GM23338 (cell line): Measurements from ENCODE around the gene MED13L. TPM values are rescaled to one million over a fixed set of nuclear protein-coding genes. Genes with fewer than 3 reads are reported as not detected.

Source experiments
- ATAC-seq: fragments of 200-7000 bp; cut with Tn5 transposase; 3 replicates; pipeline ENCODE4 v1.9.1; 2020
- DNase-seq: peaks from one replicate; pipeline ENCODE4 v3.0.0-alpha.2; 2015; ENCODE audit warnings: low spot score
- H2AFZ ChIP-seq: fragments of 200-600 bp; sonication (generic); 2 replicates; pipeline ENCODE4 v1.8.0; 2016; ENCODE audit warnings: antibody characterized with exemption, mild to moderate bottlenecking, moderate library complexity
- H3F3A ChIP-seq: fragments of 200-600 bp; sonication (generic); replicated peaks from 2 replicates; pipeline ENCODE4 v1.8.0; 2017; ENCODE audit warnings: antibody characterized with exemption, mixed run types, low read depth
- H3K27ac ChIP-seq: fragments of 200-600 bp; sonication (generic); 2 replicates; pipeline ENCODE4 v1.6.1; 2016; ENCODE audit warnings: low read depth
- H3K27me3 ChIP-seq: fragments of 200-600 bp; sonication (generic); 2 replicates; pipeline ENCODE4 v1.8.0; 2016; ENCODE audit warnings: mild to moderate bottlenecking, mixed run types, moderate library complexity; ENCODE audit not compliant: insufficient read depth
- H3K36me3 ChIP-seq: fragments of 200-600 bp; sonication (generic); 2 replicates; pipeline ENCODE4 v1.8.0; 2016; ENCODE audit warnings: mild to moderate bottlenecking; ENCODE audit not compliant: insufficient read depth
- H3K4me1 ChIP-seq: fragments of 200-600 bp; sonication (generic); 2 replicates; pipeline ENCODE4 v1.8.0; 2016; ENCODE audit warnings: mild to moderate bottlenecking, moderate library complexity; ENCODE audit not compliant: insufficient read depth
- H3K4me2 ChIP-seq: fragments of 200-600 bp; sonication (generic); 2 replicates; pipeline ENCODE4 v1.7.1; 2017; ENCODE audit warnings: mixed run types
- H3K4me3 ChIP-seq: fragments of 200-600 bp; sonication (generic); 2 replicates; pipeline ENCODE4 v1.6.1; 2016; ENCODE audit warnings: mixed run types
- H3K79me2 ChIP-seq: fragments of 200-600 bp; sonication (generic); replicated peaks from 2 replicates; pipeline ENCODE4 v1.8.0; 2017; ENCODE audit warnings: mild to moderate bottlenecking; ENCODE audit not compliant: insufficient read depth
- H3K9me2 ChIP-seq: fragments of 200-600 bp; sonication (generic); 2 replicates; pipeline ENCODE4 v1.8.0; 2017; ENCODE audit not compliant: insufficient read depth
- H4K20me1 ChIP-seq: fragments of 200-600 bp; sonication (generic); replicated peaks from 2 replicates; pipeline ENCODE4 v1.8.0; 2017; ENCODE audit warnings: mild to moderate bottlenecking; ENCODE audit not compliant: insufficient read depth
- H3K27ac Mint-ChIP-seq: 2 replicates; pipeline ENCODE4 v1.8.0; 2020; ENCODE audit warnings: inconsistent platforms, mild to moderate bottlenecking, moderate library complexity, mixed read lengths
- H3K27me3 Mint-ChIP-seq: 3 replicates; pipeline ENCODE4 v1.8.0; 2022; ENCODE audit warnings: low read depth, mild to moderate bottlenecking, moderate library complexity, mixed read lengths, inconsistent platforms; ENCODE audit not compliant: insufficient read depth, poor library complexity
- H3K36me3 Mint-ChIP-seq: 3 replicates; pipeline ENCODE4 v1.8.0; 2021; ENCODE audit warnings: low read depth, mild to moderate bottlenecking, inconsistent platforms, moderate library complexity, mixed read lengths
- H3K4me1 Mint-ChIP-seq: 3 replicates; pipeline ENCODE4 v1.8.0; 2020; ENCODE audit warnings: mild to moderate bottlenecking, inconsistent platforms, mixed read lengths
- H3K4me3 Mint-ChIP-seq: 3 replicates; pipeline ENCODE4 v1.8.0; 2021; ENCODE audit warnings: moderate library complexity, mild to moderate bottlenecking, inconsistent platforms, mixed read lengths
- H3K9me3 Mint-ChIP-seq: 3 replicates; pipeline ENCODE4 v1.8.0; 2020; ENCODE audit warnings: moderate library complexity, mild to moderate bottlenecking, inconsistent platforms, mixed read lengths
- CREB1 ChIP-seq: fragments of 250-450 bp; sonication (Bioruptor Pico); IDR thresholded peaks from 2 replicates; pipeline ENCODE4 v1.5.0; 2020; ENCODE audit warnings: low read depth, mild to moderate bottlenecking, moderate library complexity
- EZH2 ChIP-seq: fragments of 200-600 bp; sonication (generic); IDR thresholded peaks from one replicate; pipeline ENCODE4 v1.8.0; 2017; ENCODE audit warnings: antibody characterized with exemption, mild to moderate bottlenecking, low read depth; ENCODE audit not compliant: unreplicated experiment
- EZH2phosphoT487 ChIP-seq: fragments of 200-600 bp; sonication (generic); IDR thresholded peaks from one replicate; pipeline ENCODE4 v1.8.1; 2018; ENCODE audit warnings: antibody characterized with exemption; ENCODE audit not compliant: unreplicated experiment
- JUNB ChIP-seq: IDR thresholded peaks from one replicate; pipeline ENCODE4 v1.6.1; 2016; ENCODE audit warnings: antibody characterized with exemption; ENCODE audit not compliant: unreplicated experiment
- NANOG ChIP-seq: IDR thresholded peaks from 2 replicates; pipeline ENCODE4 v1.6.1; 2016; ENCODE audit warnings: antibody characterized with exemption, borderline replicate concordance
- POLR2AphosphoS5 ChIP-seq: IDR thresholded peaks from 2 replicates; pipeline ENCODE4 v1.6.1; 2016; ENCODE audit warnings: antibody characterized with exemption, low read depth
- STAT1 ChIP-seq: IDR thresholded peaks from one replicate; pipeline ENCODE4 v1.6.1; 2016; ENCODE audit warnings: antibody characterized with exemption; ENCODE audit not compliant: unreplicated experiment
- ZNF114 ChIP-seq: fragments of 250-450 bp; sonication (Bioruptor Pico); IDR thresholded peaks from 2 replicates; pipeline ENCODE4 v1.5.0; 2020; ENCODE audit warnings: mild to moderate bottlenecking, moderate library complexity
- ZNF331 ChIP-seq: fragments of 250-450 bp; sonication (Bioruptor Pico); IDR thresholded peaks from 2 replicates; pipeline ENCODE4 v1.5.0; 2020; ENCODE audit warnings: low read depth, mild to moderate bottlenecking, moderate library complexity
- polyA plus RNA-seq: library from polyadenylated mRNA; unstranded; fragments of >200 nt; fragmentation: Nextera tagmentation; extraction: Ambion mirVana; gene quantifications from 2 replicates; pipeline ENCODE4 v1.2.1, GENCODE V29; 2016
- total RNA-seq: library from RNA; depleted of rRNA; stranded (reverse); fragments of >200 nt; shearing (Covaris generic); gene quantifications from 2 replicates; pipeline ENCODE4 v1.2.3, GENCODE V29; 2014
- TF ChIP-seq, protein P1 (sequence below): IDR thresholded peaks from one replicate; pipeline ENCODE4 v1.6.1; 2018; ENCODE audit warnings: antibody characterized with exemption; ENCODE audit not compliant: unreplicated experiment
- TF ChIP-seq, protein P2 (sequence below): IDR thresholded peaks from 2 replicates; pipeline ENCODE4 v1.6.1; 2016; ENCODE audit warnings: antibody characterized with exemption
- TF ChIP-seq, protein P3 (sequence below): fragments of 250-450 bp; sonication (Bioruptor Pico); IDR thresholded peaks from 2 replicates; pipeline ENCODE4 v1.5.0; 2020; ENCODE audit warnings: mild to moderate bottlenecking, moderate library complexity
- TF ChIP-seq, protein P4 (sequence below), 2 experiments: fragments of 200-600 bp in 1 of 2; sonication (generic) in 1 of 2; conservative IDR thresholded peaks; 2 replicates each; pipeline versions ENCODE4 v1.5.1 to v1.6.1; 2016 to 2017; ENCODE audit warnings: antibody characterized with exemption in 2 of 2, low read depth in 2 of 2, mild to moderate bottlenecking in 2 of 2, moderate library complexity in 1 of 2

Gene MED13L
- total and polyA plus RNA-seq, 2 experiments from 2014 or later, result 20.9 to 73.6 TPM

DNA sequence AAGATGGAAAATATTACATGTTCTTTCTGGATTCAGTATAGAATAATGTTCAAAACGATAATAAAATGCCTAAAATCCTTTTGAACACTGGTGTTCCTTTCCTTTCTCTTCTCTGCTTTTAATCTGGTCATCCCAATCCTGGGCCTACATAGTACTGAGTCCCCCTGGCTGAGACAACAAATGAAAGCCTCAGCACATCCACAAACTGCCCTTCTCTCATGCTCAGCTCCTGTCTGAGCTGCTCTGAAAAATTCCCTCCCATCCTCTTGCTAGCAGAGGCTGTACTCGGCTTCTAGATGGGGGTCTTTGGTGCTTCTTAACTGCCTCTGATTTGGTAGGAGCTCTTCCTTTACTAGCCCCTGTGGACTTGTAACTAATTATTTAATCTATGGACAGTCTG lies 232.3 kb downstream of the MED13L start:
- Histone ChIP-seq H3K4me3 (no peak overlapping the region), H3K27ac (no peak overlapping the region), H3K79me2 (peaks cover 5% of the 10 kb centered on the region; the same call in 1 of the 2 replicates), H4K20me1 (no peaks in the 10 kb centered on the region), H2AFZ (no peak overlapping the region), H3K4me2 (no peak overlapping the region), H3K27me3 (no peaks in the 10 kb centered on the region), H3K36me3 (no peaks in the 10 kb centered on the region), H3K9me2 (no peaks in the 10 kb centered on the region), H3F3A (no peaks in the 10 kb centered on the region), H3K4me1 (no peaks in the 10 kb centered on the region)
- peak; percentile 67 for ATAC-seq
- TF ChIP-seq, protein P1, sequence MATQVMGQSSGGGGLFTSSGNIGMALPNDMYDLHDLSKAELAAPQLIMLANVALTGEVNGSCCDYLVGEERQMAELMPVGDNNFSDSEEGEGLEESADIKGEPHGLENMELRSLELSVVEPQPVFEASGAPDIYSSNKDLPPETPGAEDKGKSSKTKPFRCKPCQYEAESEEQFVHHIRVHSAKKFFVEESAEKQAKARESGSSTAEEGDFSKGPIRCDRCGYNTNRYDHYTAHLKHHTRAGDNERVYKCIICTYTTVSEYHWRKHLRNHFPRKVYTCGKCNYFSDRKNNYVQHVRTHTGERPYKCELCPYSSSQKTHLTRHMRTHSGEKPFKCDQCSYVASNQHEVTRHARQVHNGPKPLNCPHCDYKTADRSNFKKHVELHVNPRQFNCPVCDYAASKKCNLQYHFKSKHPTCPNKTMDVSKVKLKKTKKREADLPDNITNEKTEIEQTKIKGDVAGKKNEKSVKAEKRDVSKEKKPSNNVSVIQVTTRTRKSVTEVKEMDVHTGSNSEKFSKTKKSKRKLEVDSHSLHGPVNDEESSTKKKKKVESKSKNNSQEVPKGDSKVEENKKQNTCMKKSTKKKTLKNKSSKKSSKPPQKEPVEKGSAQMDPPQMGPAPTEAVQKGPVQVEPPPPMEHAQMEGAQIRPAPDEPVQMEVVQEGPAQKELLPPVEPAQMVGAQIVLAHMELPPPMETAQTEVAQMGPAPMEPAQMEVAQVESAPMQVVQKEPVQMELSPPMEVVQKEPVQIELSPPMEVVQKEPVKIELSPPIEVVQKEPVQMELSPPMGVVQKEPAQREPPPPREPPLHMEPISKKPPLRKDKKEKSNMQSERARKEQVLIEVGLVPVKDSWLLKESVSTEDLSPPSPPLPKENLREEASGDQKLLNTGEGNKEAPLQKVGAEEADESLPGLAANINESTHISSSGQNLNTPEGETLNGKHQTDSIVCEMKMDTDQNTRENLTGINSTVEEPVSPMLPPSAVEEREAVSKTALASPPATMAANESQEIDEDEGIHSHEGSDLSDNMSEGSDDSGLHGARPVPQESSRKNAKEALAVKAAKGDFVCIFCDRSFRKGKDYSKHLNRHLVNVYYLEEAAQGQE, result no peak
- no peak for TF ChIP-seq ZNF114 (CRISPR knock-in tag)
- TF ChIP-seq, protein P2, sequence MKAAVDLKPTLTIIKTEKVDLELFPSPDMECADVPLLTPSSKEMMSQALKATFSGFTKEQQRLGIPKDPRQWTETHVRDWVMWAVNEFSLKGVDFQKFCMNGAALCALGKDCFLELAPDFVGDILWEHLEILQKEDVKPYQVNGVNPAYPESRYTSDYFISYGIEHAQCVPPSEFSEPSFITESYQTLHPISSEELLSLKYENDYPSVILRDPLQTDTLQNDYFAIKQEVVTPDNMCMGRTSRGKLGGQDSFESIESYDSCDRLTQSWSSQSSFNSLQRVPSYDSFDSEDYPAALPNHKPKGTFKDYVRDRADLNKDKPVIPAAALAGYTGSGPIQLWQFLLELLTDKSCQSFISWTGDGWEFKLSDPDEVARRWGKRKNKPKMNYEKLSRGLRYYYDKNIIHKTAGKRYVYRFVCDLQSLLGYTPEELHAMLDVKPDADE, result no peak
- TF ChIP-seq, protein P3, sequence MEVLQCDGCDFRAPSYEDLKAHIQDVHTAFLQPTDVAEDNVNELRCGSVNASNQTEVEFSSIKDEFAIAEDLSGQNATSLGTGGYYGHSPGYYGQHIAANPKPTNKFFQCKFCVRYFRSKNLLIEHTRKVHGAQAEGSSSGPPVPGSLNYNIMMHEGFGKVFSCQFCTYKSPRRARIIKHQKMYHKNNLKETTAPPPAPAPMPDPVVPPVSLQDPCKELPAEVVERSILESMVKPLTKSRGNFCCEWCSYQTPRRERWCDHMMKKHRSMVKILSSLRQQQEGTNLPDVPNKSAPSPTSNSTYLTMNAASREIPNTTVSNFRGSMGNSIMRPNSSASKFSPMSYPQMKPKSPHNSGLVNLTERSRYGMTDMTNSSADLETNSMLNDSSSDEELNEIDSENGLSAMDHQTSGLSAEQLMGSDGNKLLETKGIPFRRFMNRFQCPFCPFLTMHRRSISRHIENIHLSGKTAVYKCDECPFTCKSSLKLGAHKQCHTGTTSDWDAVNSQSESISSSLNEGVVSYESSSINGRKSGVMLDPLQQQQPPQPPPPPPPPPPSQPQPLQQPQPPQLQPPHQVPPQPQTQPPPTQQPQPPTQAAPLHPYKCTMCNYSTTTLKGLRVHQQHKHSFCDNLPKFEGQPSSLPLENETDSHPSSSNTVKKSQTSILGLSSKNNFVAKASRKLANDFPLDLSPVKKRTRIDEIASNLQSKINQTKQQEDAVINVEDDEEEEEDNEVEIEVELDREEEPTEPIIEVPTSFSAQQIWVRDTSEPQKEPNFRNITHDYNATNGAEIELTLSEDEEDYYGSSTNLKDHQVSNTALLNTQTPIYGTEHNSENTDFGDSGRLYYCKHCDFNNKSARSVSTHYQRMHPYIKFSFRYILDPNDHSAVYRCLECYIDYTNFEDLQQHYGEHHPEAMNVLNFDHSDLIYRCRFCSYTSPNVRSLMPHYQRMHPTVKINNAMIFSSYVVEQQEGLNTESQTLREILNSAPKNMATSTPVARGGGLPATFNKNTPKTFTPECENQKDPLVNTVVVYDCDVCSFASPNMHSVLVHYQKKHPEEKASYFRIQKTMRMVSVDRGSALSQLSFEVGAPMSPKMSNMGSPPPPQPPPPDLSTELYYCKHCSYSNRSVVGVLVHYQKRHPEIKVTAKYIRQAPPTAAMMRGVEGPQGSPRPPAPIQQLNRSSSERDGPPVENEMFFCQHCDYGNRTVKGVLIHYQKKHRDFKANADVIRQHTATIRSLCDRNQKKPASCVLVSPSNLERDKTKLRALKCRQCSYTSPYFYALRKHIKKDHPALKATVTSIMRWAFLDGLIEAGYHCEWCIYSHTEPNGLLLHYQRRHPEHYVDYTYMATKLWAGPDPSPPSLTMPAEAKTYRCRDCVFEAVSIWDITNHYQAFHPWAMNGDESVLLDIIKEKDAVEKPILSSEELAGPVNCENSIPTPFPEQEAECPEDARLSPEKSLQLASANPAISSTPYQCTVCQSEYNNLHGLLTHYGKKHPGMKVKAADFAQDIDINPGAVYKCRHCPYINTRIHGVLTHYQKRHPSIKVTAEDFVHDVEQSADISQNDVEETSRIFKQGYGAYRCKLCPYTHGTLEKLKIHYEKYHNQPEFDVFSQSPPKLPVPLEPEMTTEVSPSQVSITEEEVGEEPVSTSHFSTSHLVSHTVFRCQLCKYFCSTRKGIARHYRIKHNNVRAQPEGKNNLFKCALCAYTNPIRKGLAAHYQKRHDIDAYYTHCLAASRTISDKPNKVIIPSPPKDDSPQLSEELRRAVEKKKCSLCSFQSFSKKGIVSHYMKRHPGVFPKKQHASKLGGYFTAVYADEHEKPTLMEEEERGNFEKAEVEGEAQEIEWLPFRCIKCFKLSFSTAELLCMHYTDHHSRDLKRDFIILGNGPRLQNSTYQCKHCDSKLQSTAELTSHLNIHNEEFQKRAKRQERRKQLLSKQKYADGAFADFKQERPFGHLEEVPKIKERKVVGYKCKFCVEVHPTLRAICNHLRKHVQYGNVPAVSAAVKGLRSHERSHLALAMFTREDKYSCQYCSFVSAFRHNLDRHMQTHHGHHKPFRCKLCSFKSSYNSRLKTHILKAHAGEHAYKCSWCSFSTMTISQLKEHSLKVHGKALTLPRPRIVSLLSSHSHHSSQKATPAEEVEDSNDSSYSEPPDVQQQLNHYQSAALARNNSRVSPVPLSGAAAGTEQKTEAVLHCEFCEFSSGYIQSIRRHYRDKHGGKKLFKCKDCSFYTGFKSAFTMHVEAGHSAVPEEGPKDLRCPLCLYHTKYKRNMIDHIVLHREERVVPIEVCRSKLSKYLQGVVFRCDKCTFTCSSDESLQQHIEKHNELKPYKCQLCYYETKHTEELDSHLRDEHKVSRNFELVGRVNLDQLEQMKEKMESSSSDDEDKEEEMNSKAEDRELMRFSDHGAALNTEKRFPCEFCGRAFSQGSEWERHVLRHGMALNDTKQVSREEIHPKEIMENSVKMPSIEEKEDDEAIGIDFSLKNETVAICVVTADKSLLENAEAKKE, result no peak
- no peak for TF ChIP-seq ZNF331 (CRISPR knock-in tag)
- no peak for TF ChIP-seq CREB1 (CRISPR knock-in tag)
- no peak for TF ChIP-seq JUNB
- no peak for TF ChIP-seq NANOG
- TF ChIP-seq POLR2AphosphoS5, result no peak
- no peak for TF ChIP-seq EZH2phosphoT487
- TF ChIP-seq EZH2, result no peak
- no peak for TF ChIP-seq STAT1
- TF ChIP-seq, protein P4, sequence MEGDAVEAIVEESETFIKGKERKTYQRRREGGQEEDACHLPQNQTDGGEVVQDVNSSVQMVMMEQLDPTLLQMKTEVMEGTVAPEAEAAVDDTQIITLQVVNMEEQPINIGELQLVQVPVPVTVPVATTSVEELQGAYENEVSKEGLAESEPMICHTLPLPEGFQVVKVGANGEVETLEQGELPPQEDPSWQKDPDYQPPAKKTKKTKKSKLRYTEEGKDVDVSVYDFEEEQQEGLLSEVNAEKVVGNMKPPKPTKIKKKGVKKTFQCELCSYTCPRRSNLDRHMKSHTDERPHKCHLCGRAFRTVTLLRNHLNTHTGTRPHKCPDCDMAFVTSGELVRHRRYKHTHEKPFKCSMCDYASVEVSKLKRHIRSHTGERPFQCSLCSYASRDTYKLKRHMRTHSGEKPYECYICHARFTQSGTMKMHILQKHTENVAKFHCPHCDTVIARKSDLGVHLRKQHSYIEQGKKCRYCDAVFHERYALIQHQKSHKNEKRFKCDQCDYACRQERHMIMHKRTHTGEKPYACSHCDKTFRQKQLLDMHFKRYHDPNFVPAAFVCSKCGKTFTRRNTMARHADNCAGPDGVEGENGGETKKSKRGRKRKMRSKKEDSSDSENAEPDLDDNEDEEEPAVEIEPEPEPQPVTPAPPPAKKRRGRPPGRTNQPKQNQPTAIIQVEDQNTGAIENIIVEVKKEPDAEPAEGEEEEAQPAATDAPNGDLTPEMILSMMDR (conservative IDR thresholded peaks at IDR 0.05; ENCODE audit: low read depth in 2 of 2), result no peak
- Mint-ChIP-seq H3K27ac (peak overlapping the region; percentile 47; the same call in 1 of the 2 replicates), H3K27me3 (peaks cover 4% of the 10 kb centered on the region), H3K9me3 (no peaks in the 10 kb centered on the region), H3K4me3 (no peak overlapping the region), H3K36me3 (no peaks in the 10 kb centered on the region), H3K4me1 (peaks cover 6% of the 10 kb centered on the region; the same call in 1 of the 3 replicates)
- peak; percentile 16 for DNase-seq
